Subcutaneous abdominal adipose tissue (tissue), 5 donors: ENCODE results near the gene CLRN3.

Experiments
- H3K27ac ChIP-seq: one replicate; pipeline ENCODE4 v1.7.0; 2013; ENCODE audit warnings: low read depth, mild to moderate bottlenecking, inconsistent platforms, low read length, moderate library complexity
- H3K27me3 ChIP-seq, 5 donors: one replicate each; pipeline ENCODE4 v1.7.0; 2013; ENCODE audit warnings: low read length in 5 of 5, inconsistent platforms in 1 of 5; ENCODE audit not compliant: control insufficient read depth in 5 of 5, insufficient read depth in 4 of 5
- H3K36me3 ChIP-seq, 5 donors: one replicate each; pipeline ENCODE4 v1.7.0; 2013; ENCODE audit warnings: low read length in 5 of 5; ENCODE audit not compliant: control insufficient read depth in 5 of 5, insufficient read depth in 5 of 5
- H3K4me1 ChIP-seq, 5 donors: one replicate each; pipeline ENCODE4 v1.7.0; 2013; ENCODE audit warnings: low read length in 5 of 5, mild to moderate bottlenecking in 3 of 5, moderate library complexity in 1 of 5; ENCODE audit not compliant: control insufficient read depth in 5 of 5, insufficient read depth in 5 of 5
- H3K4me3 ChIP-seq, 5 donors: one replicate each; pipeline ENCODE4 v1.7.0; 2013; ENCODE audit warnings: low read length in 5 of 5, low read depth in 1 of 5
- H3K9ac ChIP-seq, 5 donors: one replicate each; pipeline ENCODE4 v1.7.0; 2013; ENCODE audit warnings: low read length in 5 of 5, mild to moderate bottlenecking in 4 of 5, moderate library complexity in 3 of 5
- H3K9me3 ChIP-seq, 5 donors: one replicate each; pipeline ENCODE4 v1.7.0; 2013; ENCODE audit warnings: low read length in 5 of 5; ENCODE audit not compliant: control insufficient read depth in 5 of 5
- donor health status: healthy.
- donor health status: healthy.
- donor health status: healthy.
- donor health status: healthy.
- donor health status: healthy.

The CLRN3 gene

GRCh38 chr10:127852456-127852855, 40.3 kb downstream of the CLRN3 start:
- Histone ChIP-seq H3K4me3 (no peak overlapping the region), H3K9me3 (no peaks in the 10 kb centered on the region), H3K27ac (no peak overlapping the region), H3K36me3 (no peaks in the 10 kb centered on the region), H3K9ac (no peak overlapping the region), H3K4me1 (peaks cover 0 to 12% (median 3%) of the 10 kb centered on the region in 5 donors), H3K27me3 (peaks cover 0 to 14% (median 7%) of the 10 kb centered on the region in 5 donors)

GRCh38 chr10:127851661-127852194, 41.0 kb downstream of the CLRN3 start:
- Histone ChIP-seq H3K4me1 (peaks cover 0 to 12% (median 3%) of the 10 kb centered on the region in 5 donors), H3K27ac (no peak overlapping the region), H3K9ac (no peak overlapping the region), H3K9me3 (no peaks in the 10 kb centered on the region), H3K36me3 (no peaks in the 10 kb centered on the region), H3K27me3 (peaks cover 0 to 14% (median 7%) of the 10 kb centered on the region in 5 donors), H3K4me3 (no peak overlapping the region)

- Histone ChIP-seq H3K36me3 (no peaks in the 10 kb centered on the region), H3K27me3 (peaks cover 0 to 16% (median 8%) of the 10 kb centered on the region in 5 donors), H3K27ac (no peak overlapping the region), H3K9ac (no peak overlapping the region), H3K4me3 (no peak overlapping the region), H3K4me1 (peaks cover 0 to 12% (median 3%) of the 10 kb centered on the region in 5 donors), H3K9me3 (no peaks in the 10 kb centered on the region)
Measured at GRCh38 chr10:127850944-127851343, 41.8 kb downstream of the CLRN3 start.

GRCh38 chr10:127849921-127850320, 42.8 kb downstream of the CLRN3 start:
- Histone ChIP-seq H3K4me3 (no peak overlapping the region), H3K9me3 (no peaks in the 10 kb centered on the region), H3K4me1 (peaks cover 0 to 12% (median 3%) of the 10 kb centered on the region in 5 donors), H3K9ac (no peak overlapping the region), H3K27ac (no peak overlapping the region), H3K36me3 (no peaks in the 10 kb centered on the region), H3K27me3 (peaks cover 0 to 19% (median 11%) of the 10 kb centered on the region in 5 donors)

GRCh38 chr10:127849224-127849623, 43.5 kb downstream of the CLRN3 start:
- Histone ChIP-seq H3K9ac (no peak overlapping the region), H3K27me3 (peaks cover 0 to 25% (median 11%) of the 10 kb centered on the region in 5 donors), H3K4me3 (no peak overlapping the region), H3K4me1 (peaks cover 0 to 6% (median 3%) of the 10 kb centered on the region in 5 donors), H3K27ac (no peak overlapping the region), H3K36me3 (no peaks in the 10 kb centered on the region), H3K9me3 (no peaks in the 10 kb centered on the region)

GRCh38 chr10:127848226-127848625, 44.5 kb downstream of the CLRN3 start:
- H3K9me3 ChIP-seq, result no peaks in the 10 kb centered on the region
- no peaks in the 10 kb centered on the region for H3K4me1 ChIP-seq
- H3K36me3 ChIP-seq, result no peaks in the 10 kb centered on the region
- no peak overlapping the region for H3K4me3 ChIP-seq
- no peak overlapping the region for H3K9ac ChIP-seq
- no peak overlapping the region for H3K27ac ChIP-seq
- H3K27me3 ChIP-seq, result peaks cover 0 to 22% (median 6%) of the 10 kb centered on the region in 5 donors

- peaks cover 0 to 19% (median 4%) of the 10 kb centered on the region in 5 donors for H3K27me3 ChIP-seq
- no peaks in the 10 kb centered on the region for H3K9me3 ChIP-seq
- H3K9ac ChIP-seq, result no peak overlapping the region
- H3K36me3 ChIP-seq, result no peaks in the 10 kb centered on the region
- H3K4me1 ChIP-seq, result no peaks in the 10 kb centered on the region
- H3K27ac ChIP-seq, result no peak overlapping the region
- H3K4me3 ChIP-seq, result no peak overlapping the region
Measured at GRCh38 chr10:127845756-127846155, 47.0 kb downstream of the CLRN3 start.

- Histone ChIP-seq H3K36me3 (no peaks in the 10 kb centered on the region), H3K27ac (no peak overlapping the region), H3K4me1 (no peaks in the 10 kb centered on the region), H3K9ac (no peak overlapping the region), H3K27me3 (peaks cover 2 to 11% (median 5%) of the 10 kb centered on the region in 5 donors), H3K4me3 (no peak overlapping the region), H3K9me3 (peaks cover 0 to 3% (median 0%) of the 10 kb centered on the region in 5 donors)
Measured at GRCh38 chr10:127840884-127841283, 51.9 kb downstream of the CLRN3 start.

- H3K36me3 ChIP-seq, result no peaks in the 10 kb centered on the region
- peaks cover 0 to 21% (median 3%) of the 10 kb centered on the region in 5 donors for H3K4me1 ChIP-seq
- H3K9me3 ChIP-seq, result peaks cover 0 to 3% (median 0%) of the 10 kb centered on the region in 5 donors
- peaks cover 0 to 13% (median 5%) of the 10 kb centered on the region in 5 donors for H3K27me3 ChIP-seq
- no peak overlapping the region for H3K9ac ChIP-seq
- no peak overlapping the region for H3K4me3 ChIP-seq
- H3K27ac ChIP-seq, result no peak overlapping the region
Measured at GRCh38 chr10:127836966-127837365, 55.8 kb downstream of the CLRN3 start.

- H3K27me3 ChIP-seq, result peaks cover 0 to 14% (median 5%) of the 10 kb centered on the region in 5 donors
- H3K36me3 ChIP-seq, result no peaks in the 10 kb centered on the region
- H3K4me3 ChIP-seq, result no peak overlapping the region
- H3K9ac ChIP-seq, result no peak overlapping the region
- no peak overlapping the region for H3K27ac ChIP-seq
- peaks cover 0 to 3% (median 0%) of the 10 kb centered on the region in 5 donors for H3K9me3 ChIP-seq
- H3K4me1 ChIP-seq, result peaks cover 0 to 21% (median 3%) of the 10 kb centered on the region in 5 donors
Measured at GRCh38 chr10:127836176-127836575, 56.6 kb downstream of the CLRN3 start.
